Breast epithelium (tissue), 3 donors: ENCODE results near the gene LRRC18.

Experiments
- POLR2A ChIP-seq: fragments of 450-650 bp; IDR thresholded peaks from one replicate; pipeline ENCODE4 v1.6.1; 2016; ENCODE audit warnings: antibody characterized with exemption, mild to moderate bottlenecking, moderate library complexity
- TF ChIP-seq, protein P1 (sequence below), 3 donors: fragments of 450-650 bp; IDR thresholded peaks; one replicate each; pipeline ENCODE4 v1.5.1; 2016 to 2017; ENCODE audit warnings: antibody characterized with exemption in 3 of 3, mild to moderate bottlenecking in 3 of 3, moderate library complexity in 3 of 3

DNA sequence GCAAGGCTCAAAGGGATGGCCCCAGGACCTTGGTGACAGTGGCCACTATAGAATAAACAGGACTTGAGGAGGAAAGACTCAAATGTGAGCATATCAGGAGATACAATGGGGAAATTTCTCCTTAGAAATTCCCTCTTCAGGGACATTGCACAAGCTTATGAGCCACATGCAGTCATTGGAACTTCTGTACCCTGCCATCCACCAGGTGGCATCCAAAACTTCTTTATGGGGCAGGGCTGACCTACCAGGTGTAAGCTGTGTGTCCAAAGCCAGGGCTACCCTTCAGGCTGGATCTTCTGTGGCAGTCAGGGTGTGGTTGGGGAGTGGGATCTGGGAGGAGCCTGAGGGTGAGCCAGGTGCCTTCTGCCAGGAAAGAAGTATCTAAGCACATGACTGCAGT lies 36.6 kb upstream of the LRRC18 start:
- no peak for TF ChIP-seq POLR2A
- TF ChIP-seq, protein P1, sequence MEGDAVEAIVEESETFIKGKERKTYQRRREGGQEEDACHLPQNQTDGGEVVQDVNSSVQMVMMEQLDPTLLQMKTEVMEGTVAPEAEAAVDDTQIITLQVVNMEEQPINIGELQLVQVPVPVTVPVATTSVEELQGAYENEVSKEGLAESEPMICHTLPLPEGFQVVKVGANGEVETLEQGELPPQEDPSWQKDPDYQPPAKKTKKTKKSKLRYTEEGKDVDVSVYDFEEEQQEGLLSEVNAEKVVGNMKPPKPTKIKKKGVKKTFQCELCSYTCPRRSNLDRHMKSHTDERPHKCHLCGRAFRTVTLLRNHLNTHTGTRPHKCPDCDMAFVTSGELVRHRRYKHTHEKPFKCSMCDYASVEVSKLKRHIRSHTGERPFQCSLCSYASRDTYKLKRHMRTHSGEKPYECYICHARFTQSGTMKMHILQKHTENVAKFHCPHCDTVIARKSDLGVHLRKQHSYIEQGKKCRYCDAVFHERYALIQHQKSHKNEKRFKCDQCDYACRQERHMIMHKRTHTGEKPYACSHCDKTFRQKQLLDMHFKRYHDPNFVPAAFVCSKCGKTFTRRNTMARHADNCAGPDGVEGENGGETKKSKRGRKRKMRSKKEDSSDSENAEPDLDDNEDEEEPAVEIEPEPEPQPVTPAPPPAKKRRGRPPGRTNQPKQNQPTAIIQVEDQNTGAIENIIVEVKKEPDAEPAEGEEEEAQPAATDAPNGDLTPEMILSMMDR (IDR thresholded peaks at IDR 0.05), result no peak
